Stomach (tissue), 4 donors: Measurements from ENCODE around the gene MOB1A.
A peak's percentile ranks its signal among the peaks of the same experiment; 100 is the strongest.

Source experiments
- POLR2AphosphoS5 ChIP-seq, 3 donors: sonication (generic); formaldehyde crosslinking; IDR thresholded peaks; one replicate each; pipeline ENCODE4 v1.6.1; 2016; ENCODE audit warnings: antibody characterized with exemption in 3 of 3
- TF ChIP-seq, protein P1 (sequence below), 7 experiments: fragments of 450-650 bp in 4 of 7; fragments of 200-600 bp in 3 of 7; sonication (generic) in 3 of 7; IDR thresholded peaks; one replicate each; pipeline ENCODE4 v1.5.1; 2016 to 2019; ENCODE audit warnings: antibody characterized with exemption in 7 of 7, control low read depth in 2 of 7, mild to moderate bottlenecking in 1 of 7

DNA sequence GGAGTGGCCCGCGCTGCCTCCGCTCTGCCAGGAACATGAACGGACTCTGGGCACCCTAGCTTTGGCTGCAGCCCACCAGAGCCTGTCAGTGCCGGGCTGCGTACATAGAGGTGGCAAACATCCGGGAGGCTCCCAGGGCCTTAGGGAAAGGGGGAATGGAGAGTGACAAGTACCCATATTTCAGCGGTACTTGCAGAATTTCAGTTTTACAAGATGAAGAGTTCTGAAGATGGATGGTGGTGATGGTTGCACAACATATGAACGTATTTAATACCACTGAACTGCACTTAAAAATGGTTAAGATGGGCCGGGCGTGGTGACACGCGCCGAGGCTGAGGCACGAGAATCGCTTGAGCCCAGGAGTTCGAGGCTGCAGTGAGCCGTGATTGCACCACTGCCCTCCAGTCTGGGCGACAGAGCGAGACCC is 20.6 kb upstream of the MOB1A start:
- TF ChIP-seq, protein P1, sequence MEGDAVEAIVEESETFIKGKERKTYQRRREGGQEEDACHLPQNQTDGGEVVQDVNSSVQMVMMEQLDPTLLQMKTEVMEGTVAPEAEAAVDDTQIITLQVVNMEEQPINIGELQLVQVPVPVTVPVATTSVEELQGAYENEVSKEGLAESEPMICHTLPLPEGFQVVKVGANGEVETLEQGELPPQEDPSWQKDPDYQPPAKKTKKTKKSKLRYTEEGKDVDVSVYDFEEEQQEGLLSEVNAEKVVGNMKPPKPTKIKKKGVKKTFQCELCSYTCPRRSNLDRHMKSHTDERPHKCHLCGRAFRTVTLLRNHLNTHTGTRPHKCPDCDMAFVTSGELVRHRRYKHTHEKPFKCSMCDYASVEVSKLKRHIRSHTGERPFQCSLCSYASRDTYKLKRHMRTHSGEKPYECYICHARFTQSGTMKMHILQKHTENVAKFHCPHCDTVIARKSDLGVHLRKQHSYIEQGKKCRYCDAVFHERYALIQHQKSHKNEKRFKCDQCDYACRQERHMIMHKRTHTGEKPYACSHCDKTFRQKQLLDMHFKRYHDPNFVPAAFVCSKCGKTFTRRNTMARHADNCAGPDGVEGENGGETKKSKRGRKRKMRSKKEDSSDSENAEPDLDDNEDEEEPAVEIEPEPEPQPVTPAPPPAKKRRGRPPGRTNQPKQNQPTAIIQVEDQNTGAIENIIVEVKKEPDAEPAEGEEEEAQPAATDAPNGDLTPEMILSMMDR (IDR thresholded peaks at IDR 0.05), result peak in 1 of 7 experiments; percentile 8
- TF ChIP-seq POLR2AphosphoS5 (IDR thresholded peaks at IDR 0.05), result peak in 1 of 3 donors; percentile 53
